AG08396 (cell line): ENCODE data around the gene TRIM28.
"Not testable (repeated sequence)": the region's sequence is repeated elsewhere in the genome, so short reads cannot be mapped to it uniquely, and the experiment has no call there.

Experiments used
- DNase-seq: peaks from one replicate; pipeline ENCODE4 v3.0.0; 2012; ENCODE audit warnings: low spot score, mixed read lengths

Gene TRIM28

GRCh38 chr19:58519355-58520256 lies 24.3 kb upstream of the TRIM28 start, which contains the start of gene ZBTB45:
ZBTB45 (minus strand) TSS chr19:58519810; CDS start chr19:58517673, 2,137 bp downstream.
- DNase-seq: peak; percentile 90

GRCh38 chr19:58520257-58520599 lies 23.6 kb upstream of the TRIM28 start:
- DNase-seq: no peak

DNA sequence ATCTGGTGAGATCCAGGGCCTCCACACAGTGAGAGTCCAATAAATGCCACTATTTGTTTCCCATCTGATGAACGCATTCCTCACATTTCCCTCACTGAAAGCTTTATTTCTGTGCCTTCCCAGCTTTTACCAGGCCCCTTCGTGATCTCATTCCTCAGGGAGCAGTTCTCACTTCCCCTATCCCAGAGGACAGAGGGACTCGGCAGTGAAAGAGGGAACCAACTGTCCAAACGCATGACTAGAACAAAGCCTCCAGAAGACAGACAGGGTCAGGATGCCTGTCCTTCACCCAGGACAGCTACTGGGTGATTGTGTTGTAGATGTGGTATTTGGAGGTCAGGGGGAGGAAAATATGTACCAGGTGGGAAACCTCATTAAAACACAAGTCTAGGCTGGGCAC lies 22.2 kb upstream of the TRIM28 start:
- DNase-seq: no peak

GRCh38 chr19:58522709-58523108 lies 21.2 kb upstream of the TRIM28 start:
- DNase-seq: no peak

GRCh38 chr19:58529405-58529804 lies 14.5 kb upstream of the TRIM28 start:
- DNase-seq: no peak

- no peak for DNase-seq
Measured at GRCh38 chr19:58531034-58531840, 12.6 kb upstream of the TRIM28 start.

GRCh38 chr19:58535857-58536256 lies 8.0 kb upstream of the TRIM28 start:
- DNase-seq: no peak

- no peak for DNase-seq
Measured at GRCh38 chr19:58536852-58537798, 6.7 kb upstream of the TRIM28 start.

DNA sequence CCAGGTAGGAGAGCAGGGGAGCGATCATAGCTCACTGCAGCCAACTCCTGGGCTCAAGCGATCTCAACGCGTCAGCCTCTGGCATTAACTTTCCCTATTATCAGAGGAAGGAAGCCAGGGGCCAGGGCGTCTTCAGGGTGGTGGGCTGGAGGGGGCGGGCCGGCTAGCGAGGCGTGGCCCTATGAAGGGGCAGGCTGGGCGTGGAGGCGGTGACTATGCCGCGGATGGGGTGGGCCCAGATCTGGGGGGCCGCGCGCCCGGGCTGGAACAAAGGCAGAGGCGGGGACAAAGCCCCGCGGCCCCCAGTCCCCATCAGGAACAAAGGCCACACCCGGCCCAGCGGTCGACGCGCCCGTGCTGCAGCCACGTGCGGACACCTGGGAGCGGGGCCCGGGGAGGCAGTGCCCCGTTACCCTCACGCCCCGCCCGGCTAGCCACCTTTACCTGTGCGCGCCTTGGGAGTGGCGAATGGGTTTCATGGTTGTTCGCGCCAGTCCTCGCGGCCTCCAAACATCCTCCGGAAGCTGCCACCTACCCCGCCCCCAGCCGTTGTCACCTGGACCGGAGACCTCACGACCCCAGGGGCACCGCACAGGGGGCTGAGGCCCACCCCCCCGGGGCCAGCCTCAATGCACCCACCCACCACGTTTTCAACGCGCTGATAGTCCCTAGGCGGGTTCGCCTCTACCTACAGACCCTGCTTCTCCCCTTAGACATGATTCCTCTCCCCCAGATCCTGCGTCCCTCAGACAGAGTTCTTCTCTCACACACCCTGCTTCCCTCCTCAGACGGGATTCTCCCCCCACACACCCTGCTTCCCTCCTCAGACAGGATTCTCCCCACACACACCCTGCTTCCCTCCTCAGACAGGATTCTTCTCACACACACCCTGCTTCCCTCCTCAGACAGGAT lies 5.4 kb upstream of the TRIM28 start:
- DNase-seq: no peak

DNA sequence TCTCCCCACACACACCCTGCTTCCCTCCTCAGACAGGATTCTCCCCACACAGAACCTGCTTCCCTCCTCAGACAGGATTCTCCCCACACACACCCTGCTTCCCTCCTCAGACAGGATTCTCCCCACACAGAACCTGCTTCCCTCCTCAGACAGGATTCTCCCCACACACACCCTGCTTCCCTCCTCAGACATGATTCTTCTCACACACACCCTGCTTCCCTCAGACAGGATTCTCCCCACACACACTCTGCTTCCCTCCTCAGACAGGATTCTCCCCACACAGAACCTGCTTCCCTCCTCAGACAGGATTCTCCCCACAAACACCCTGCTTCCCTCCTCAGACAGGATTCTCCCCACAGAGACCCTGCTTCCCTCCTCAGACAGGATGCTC lies 4.7 kb upstream of the TRIM28 start:
- not testable (repeated sequence) for DNase-seq

- not testable (repeated sequence) for DNase-seq
Measured at GRCh38 chr19:58542641-58543372, 1.1 kb upstream of the TRIM28 start.

- DNase-seq: peak; percentile 94
Measured at GRCh38 chr19:58544591-58545285, 874 bp downstream of the TRIM28 start.

GRCh38 chr19:58545286-58546018 lies 1.6 kb downstream of the TRIM28 start:
- DNase-seq: no peak

DNA sequence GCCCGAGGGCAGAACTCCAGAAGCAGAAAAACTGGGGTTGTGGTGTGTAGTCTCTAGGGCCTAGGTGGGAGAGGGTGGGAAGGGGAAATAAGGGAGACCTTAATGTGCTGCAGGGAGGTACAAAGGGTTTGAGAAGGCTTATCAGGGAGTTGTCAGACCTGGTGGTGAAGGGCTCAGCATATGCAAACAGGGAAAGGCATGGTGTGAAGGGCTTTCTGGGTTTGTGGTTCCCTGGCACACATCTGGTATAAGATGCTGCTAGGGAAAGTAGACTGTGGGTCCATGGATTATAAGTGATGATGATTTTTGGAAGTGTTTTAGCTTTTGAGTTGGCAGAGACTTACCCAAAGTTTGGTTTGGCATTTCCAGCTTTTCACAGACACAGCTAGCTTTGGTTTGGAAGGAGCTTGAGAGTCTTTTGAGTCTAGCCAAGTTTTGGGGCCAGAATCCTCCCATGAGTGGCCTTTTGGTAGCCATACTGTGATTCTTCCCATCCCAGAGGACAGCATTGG lies 2.2 kb downstream of the TRIM28 start:
- DNase-seq: no peak

DNA sequence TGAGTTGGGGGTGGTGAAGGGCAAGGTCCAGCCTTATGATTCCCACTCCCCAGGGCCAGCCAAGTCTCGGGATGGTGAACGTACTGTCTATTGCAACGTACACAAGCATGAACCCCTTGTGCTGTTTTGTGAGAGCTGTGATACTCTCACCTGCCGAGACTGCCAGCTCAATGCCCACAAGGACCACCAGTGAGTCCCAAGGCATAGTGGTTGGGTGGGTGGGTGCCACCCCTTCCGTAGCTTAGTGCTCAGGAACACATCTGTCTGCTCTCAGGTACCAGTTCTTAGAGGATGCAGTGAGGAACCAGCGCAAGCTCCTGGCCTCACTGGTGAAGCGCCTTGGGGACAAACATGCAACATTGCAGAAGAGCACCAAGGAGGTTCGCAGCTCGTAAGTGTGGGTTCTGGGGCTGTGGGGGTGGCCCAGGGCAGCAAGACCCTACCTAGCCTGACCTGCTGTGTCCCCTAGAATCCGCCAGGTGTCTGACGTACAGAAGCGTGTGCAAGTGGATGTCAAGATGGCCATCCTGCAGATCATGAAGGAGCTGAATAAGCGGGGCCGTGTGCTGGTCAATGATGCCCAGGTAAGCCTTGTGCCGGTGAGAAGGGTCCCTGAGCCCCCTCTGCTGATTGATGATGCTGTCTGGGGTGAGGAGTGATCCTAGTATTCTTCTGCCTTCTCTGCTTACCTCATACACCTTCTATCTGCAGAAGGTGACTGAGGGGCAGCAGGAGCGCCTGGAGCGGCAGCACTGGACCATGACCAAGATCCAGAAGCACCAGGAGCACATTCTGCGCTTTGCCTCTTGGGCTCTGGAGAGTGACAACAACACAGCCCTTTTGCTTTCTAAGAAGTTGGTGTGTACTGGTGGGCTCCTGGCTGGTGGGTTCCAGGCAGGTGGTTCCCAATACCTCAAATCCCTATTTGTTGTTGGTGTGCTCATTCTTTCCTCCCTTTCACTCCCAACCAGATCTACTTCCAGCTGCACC lies 3.8 kb downstream of the TRIM28 start:
- DNase-seq: no peak

GRCh38 chr19:58548859-58549663 lies 5.2 kb downstream of the TRIM28 start:
- DNase-seq: no peak
